ENCODE data around the gene KRT23.

The KRT23 gene

GRCh38 chr17:40905370-40905769 is 32.1 kb downstream of the KRT23 start:
- DNase-seq, result no peak

DNA sequence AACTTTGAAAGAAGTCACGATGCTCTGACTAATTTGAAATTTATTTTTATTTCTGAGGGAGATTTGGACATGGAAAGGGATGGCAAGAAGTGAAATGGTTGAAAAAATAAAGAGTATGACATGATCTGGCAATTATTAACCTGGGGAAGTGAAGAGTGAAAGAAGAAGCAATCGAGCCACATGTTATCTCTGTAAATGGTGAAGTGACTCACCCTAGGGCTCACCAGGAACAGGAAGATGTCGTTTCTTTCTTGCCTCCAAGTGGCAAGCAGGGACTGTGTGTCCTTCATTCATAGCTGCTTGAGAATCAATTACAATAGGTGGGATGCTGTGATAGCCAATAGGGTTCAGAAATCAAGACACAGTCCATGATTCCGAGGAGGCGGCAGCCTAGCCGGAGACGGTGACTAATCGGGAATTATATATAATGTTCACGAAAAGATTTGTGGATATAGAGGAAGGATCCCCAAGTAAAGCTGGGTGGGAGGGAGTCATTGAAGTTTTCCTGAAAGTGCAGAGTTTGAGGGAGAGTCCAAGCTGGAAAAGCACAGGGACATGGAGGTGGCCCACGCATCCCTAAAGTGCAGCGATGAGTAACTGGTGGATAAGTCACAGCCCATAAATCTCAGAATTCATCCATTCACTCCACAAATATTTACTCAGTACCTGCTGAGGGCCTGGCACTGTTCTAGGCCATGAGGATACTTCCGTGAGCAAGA is 34.2 kb downstream of the KRT23 start:
- DNase-seq, result no peak

DNA sequence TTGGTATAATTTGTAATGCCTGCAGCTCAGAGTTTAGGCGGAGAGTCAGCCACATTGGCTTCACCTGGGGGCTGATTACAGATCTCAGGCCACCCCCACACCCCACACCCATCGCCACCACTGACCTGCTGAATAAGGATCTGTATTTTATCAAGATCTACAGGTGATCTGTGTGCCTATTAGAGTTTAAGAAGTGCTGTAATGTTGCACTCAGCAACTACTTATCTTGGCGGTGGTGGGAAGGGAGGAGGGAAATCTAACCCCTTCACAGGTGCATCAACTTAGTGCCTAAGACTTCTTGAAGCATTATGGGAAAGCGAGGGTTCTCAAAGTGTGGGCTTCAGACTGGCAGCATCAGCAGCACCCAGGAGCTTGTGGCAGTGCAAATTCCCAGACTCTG is 34.9 kb downstream of the KRT23 start:
- no peak for DNase-seq

DNA sequence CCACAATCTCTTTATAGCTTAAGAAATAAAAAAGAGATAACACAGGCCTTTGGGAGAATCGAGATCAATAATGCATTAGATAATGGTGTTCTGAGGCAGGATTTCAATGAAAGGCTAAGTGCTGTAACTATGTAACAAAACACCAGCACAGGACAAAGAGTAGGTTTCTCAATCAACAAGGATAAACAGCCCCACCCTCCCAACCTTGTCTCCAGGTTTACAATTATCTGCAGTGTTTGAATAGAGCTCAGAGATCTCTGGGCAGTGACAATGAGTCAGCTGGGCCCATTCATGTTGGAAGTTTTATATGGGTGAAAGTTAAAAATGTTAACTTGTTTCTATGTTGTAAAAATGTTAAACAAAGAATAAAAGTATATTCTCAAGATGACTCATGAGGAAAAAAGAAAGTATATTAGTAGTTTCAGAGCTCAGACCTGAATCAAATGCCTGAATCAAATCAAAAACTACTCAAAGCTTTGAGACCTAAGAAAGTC is 35.4 kb downstream of the KRT23 start:
- DNase-seq, result no peak

- no peak for DNase-seq
Observed at GRCh38 chr17:40900809-40901356, 36.6 kb downstream of the KRT23 start.

GRCh38 chr17:40896916-40897455 is 40.5 kb downstream of the KRT23 start:
- DNase-seq, result no peak

GRCh38 chr17:40895106-40895730 is 42.2 kb downstream of the KRT23 start:
- DNase-seq, result no peak

GRCh38 chr17:40888196-40888720 is 49.2 kb downstream of the KRT23 start:
- DNase-seq, result no peak

DNA sequence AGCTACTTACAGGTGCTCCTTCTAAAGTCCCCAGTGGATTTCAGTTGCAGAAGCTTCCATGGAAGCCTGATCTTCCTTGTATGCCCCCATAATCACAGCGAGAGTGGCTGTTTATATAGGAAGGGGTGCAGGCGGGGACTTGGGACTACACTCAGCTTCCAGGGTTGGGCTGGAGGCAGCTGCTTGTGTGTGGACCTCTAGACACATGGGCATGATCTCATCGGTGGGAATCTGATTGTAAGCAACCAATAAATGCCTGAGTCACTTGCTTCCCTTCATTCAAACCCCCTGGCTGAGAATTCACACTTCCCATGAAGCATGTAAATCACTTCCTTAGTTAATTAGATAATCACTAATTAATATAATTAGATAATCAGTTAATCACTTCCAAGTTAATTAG is 51.4 kb downstream of the KRT23 start:
- no peak for DNase-seq

DNA sequence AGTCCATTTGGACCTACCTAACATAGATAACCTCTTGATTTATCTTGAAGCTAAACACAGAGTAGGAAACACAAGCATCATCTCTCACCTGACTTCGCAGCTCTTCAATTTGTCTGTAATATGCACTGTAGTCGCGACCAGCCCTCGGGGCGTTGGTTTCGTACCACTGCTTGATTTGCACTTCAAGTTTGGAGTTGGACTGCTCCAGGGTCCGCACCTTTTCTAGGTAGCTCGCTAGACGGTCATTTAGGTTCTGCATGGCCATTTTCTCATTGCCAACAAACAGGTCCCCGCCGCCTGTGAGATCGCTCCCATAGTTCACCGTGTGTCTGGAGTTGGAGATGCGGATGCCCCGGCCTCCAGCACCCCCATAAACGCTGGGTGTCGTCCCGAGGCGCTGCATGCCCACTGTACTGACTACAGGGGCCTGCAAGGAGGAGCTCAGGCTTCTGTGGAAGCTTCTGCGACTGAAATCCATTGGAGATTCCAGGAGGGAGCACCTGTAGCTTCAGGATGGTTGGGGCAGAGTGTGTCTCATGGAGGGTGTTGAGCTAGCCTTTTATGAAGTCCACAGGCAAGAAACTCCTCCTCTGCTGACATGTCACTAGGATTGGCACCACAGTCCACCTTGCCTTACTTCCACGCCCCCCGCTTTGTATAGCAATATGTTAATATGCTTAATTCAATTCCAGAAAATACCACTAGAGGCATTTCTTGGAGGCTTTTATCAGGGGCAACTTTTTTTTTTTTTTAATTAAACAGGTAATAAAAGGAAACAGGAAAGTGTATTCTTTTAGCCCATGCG is 52.5 kb downstream of the KRT23 start, which contains the start of gene KRT20:
Gene KRT20, minus strand, starts transcription at position 535 of the 805 bp plus-strand sequence. Its CDS starts 57 bp downstream, at position 478.
- no peak for DNase-seq

- DNase-seq, result no peak
Observed at GRCh38 chr17:40883626-40884334, 53.7 kb downstream of the KRT23 start.

- DNase-seq, result no peak
Observed at GRCh38 chr17:40883031-40883430, 54.4 kb downstream of the KRT23 start.

GRCh38 chr17:40879026-40879425 is 58.4 kb downstream of the KRT23 start:
- DNase-seq, result no peak

- DNase-seq, result no peak
Observed at GRCh38 chr17:40878044-40878443, 59.4 kb downstream of the KRT23 start.

GRCh38 chr17:40873801-40874200 is 63.6 kb downstream of the KRT23 start:
- DNase-seq, result no peak

DNA sequence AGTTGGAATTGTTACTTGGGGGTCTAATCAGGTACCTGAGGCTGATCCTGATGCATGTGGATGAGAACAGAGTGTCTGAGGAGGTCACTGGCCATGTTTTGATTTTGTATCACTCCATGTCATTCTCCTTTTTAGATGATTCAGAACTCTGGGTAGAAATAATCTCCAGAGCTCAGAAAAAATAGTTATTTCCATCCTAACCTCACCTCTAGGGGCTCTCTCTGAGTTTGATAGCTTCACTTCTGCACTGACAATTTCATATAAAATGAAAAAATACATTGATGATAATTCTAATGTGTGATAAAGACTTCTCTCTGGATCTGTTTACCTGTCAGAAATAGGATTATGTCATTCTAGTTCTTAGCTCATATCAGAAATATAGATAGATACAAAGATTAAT is 64.2 kb downstream of the KRT23 start:
- no peak for DNase-seq

Measured in left hindlimb (tissue), 1 donor.